GM19099 (cell line): ENCODE measurements around the gene IL4.

Experiments
- POLR2A ChIP-seq: IDR thresholded peaks from 3 replicates; pipeline ENCODE4 v1.6.1; 2011; ENCODE audit warnings: low read depth; ENCODE audit not compliant: insufficient read length; ENCODE audit errors: extremely low read depth

The IL4 gene

DNA sequence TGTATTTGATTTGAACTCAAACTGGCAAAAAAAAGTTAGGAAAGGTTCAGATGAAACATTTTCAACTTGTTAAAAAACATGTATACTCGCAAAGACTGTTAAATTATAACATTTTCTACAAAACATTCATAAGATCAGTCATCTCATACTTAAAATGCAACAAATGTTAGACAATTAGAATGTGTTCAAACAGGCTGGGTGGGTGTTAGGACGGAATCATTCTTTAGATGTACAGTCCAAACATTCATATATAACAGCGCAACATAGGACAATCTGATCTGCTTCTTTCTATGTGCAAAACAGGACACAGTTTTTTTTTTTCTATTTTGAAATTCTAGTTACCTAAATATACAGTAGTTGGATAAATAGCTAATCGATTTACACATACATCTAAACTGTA lies 22.2 kb downstream of the IL4 start:
- no peak for TF ChIP-seq POLR2A

DNA sequence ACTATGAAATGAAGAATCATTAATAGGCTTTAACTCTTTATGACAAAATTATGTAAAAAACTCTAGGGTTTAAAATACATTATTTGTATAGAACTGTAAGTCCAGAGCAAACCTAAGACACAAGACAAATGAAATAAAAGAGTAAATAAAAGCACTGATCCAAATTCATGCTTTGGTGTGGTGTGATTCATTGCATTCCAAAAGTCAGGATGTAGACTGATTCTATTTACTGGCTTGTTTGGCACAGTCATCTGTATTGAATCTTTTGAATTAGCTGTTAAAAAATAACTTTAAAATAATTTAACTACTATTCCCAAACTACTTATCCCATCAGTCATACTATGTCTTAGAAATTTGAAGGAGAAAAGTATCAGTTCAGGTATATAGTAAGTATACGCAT lies 31.1 kb downstream of the IL4 start:
- TF ChIP-seq POLR2A = no peak

DNA sequence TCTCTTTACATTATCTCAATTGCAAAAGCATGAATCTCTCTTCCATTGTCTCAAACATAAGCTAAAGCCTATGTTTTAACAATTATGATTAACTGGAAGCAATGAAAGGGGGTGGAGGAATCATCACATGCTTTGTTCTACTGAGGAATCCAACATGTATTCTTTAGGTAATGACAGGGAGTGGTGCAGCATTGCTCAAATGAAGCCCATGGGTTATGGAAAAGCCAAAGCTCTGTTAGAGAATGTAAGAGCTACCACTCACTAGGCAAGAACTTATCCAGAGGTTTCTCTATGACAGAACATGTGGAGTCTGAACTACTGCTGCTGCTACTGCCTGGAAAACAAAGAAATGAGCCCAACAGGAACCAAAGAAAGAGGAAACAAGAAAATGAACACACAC lies 34.9 kb downstream of the IL4 start:
- no peak for TF ChIP-seq POLR2A

DNA sequence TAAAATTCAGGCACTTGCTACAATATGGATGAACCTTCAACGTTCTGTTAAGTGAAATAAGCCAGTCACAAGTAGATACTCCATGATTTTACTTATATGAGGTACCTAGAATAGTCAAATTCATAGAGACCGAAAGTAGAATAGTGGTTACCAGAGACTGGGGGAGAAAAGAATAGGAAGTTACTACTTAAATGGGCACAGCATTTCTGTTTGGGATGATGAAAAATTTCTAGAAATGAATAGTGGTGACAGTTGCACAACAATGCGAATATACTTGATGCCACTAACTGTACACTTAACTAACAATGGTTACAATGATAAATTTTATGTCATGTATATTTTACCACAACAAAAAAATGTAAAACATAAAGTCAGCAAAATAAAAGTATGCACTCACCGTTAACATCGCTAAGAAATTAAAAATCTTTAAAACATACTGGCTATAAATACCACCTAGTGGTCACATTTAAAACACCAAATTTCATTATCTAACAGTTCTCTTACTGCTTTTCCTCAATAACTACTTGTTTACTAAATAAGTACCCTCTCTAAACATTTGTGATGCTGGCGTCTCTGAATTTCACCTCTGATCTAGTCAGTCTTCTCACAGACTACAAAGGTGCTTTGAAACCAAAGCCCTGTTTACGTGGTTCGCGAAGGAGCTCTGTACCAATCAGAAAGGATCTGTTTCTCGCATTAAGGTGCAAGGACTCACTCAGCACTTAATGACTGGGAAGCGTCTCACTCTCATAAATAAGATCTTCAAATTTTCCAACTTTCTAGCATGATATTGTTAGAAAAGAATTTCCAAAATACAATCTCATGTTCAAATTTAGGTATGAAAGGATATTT lies 40.9 kb downstream of the IL4 start:
- no peak for TF ChIP-seq POLR2A

DNA sequence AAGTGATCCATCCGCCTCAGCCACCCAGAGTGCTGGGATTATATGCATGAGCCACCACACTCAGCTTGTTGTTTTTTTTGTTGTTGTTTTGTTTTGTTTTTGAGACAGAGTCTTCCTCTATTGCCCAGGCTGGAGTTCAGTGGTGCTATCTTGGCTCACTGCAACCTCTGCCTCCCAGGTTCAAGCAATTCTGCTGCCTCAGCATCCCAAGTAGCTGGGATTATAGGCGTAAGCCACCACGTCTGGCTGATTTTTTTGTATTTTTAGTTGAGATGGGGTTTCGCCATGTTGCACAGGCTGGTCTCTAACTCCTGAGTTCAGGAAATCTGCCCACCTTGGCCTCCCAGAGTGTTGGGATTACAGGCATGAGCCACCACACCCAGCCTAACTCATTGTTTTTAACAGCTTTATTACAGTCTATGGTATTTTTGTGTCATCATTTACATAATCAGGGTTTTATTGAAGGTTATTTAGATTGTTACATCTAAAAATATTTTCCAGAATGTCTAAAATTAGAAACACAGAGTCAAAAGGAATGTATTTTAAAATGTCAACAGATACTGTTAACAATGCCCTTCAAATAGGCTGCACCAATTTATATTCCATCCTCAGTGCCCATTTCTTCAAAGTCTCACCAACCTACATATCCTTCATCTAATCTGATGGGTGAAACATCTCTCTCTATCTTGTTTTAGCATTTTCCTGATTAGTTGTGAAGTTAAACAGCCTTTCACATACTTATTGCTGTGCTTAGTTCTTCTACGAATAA lies 44.9 kb downstream of the IL4 start:
- no peak for TF ChIP-seq POLR2A

DNA sequence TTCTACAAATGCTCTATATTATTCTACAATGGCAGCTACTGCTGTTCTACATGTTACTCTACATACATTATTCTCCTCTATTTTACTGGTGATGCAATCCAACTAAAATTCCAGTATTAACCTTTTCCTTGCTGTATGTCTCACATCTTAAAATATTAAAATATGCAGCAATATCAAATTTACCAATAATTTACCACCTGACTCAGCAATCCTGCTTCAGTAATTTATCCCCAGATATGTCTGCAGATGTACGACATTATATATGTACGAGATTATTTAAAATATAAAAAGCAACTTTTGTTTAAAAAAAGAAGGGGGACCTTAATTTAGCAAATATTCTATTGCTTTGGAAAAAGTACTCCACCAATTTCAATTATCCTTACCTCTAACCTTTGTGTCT lies 52.0 kb downstream of the IL4 start:
- no peak for TF ChIP-seq POLR2A

DNA sequence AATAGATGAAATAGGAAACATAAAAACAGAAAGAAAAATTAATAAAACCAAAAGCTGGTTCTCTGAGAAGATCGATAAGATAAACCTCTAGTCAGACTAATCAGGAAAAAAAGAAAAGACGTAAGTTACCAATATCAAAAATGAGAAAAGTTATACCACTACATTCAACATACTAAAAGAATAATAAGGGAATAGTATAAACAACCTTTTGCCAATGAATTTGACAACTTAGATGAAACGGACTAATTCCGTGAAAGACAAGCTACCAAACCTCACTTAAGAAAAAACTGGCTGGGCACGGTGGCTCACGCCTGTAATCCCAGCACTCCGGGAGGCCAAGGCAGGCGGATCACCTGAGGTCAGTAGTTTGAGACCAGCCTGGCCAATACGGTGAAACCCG lies 56.1 kb downstream of the IL4 start:
- no peak for TF ChIP-seq POLR2A
